Activated CD8-positive, alpha-beta memory T cell treated with anti-CD3 and anti-CD28 coated beads for 36 hours (primary cell): Measurements from ENCODE around the gene CCDC167. TPM values are rescaled to one million over a fixed set of nuclear protein-coding genes. Genes with fewer than 3 reads are reported as not detected.

Experiments
- CTCF ChIA-PET: fragments of 350-600 bp; sonication (Branson Sonifier 250); formaldehyde crosslinking; loops from one replicate; lab custom pipeline; 2021; ENCODE audit warnings: antibody characterized with exemption; lab: Charles Lee
- POLR2A ChIA-PET: fragments of 350-600 bp; sonication (Branson Sonifier 250); formaldehyde crosslinking; loops from one replicate; lab custom pipeline; 2021; ENCODE audit warnings: antibody characterized with exemption; lab: Charles Lee
- total RNA-seq, 2 experiments: library from RNA; stranded (reverse); gene quantifications; one replicate each; pipeline ENCODE4 v1.2.3, GENCODE V29; 2021

The CCDC167 gene
- total RNA-seq, 2 experiments from 2014 or later, result 76.6 to 81.6 TPM

- POLR2A ChIA-PET, result interaction anchor here (1.0 kb wide), 1 partner anchor 8 kb away, joined by 4 read pairs; no protein-coding TSS in a partner anchor
- CTCF ChIA-PET, result no interaction called here
Observed at GRCh38 chr6:37435373-37435772, 64.3 kb downstream of the CCDC167 start.

GRCh38 chr6:37433657-37434271 lies 65.9 kb downstream of the CCDC167 start:
- ChIA-PET POLR2A (interaction anchor here (0.5 to 1.5 kb wide), 2 partner anchors 10 to 244 kb away, joined by 3 to 5 read pairs; no protein-coding TSS in a partner anchor), CTCF (interaction anchor here (0.5 to 1.3 kb wide), 4 partner anchors 13 to 220 kb away, joined by 3 read pairs; no protein-coding TSS in a partner anchor)

Other genes starting within 250 kb of the CCDC167 start
- gene TBC1D22B, start 242.1 kb downstream of the CCDC167 start, total RNA-seq, result 10 to 100 TPM; 13.1 to 13.3 TPM
- gene TMEM217, start 241.7 kb downstream of the CCDC167 start, total RNA-seq, result 1 to 10 TPM; 5.1 to 5.7 TPM
- gene RNF8, start 145.9 kb downstream of the CCDC167 start, total RNA-seq, result 10 to 100 TPM; 34.5 to 34.7 TPM
- 10 to 100 TPM; 44.9 to 45.2 TPM for gene CMTR1, start 66.7 kb downstream of the CCDC167 start, total RNA-seq
- gene MDGA1, start 198.0 kb upstream of the CCDC167 start, total RNA-seq, result 1 to 10 TPM; 1.6 to 3.4 TPM